ENCODE results near the gene SLC27A5. TPM values are rescaled to one million over a fixed set of nuclear protein-coding genes. Genes with fewer than 3 reads are reported as not detected.

The SLC27A5 gene
- total RNA-seq, 1 experiment from 2014 or later: 1.2 TPM

GRCh38 chr19:58466760-58467589 is 44.8 kb downstream of the SLC27A5 start, which contains the start of gene ZNF324:
Gene ZNF324, plus strand, starts transcription at chr19:58467080. Its CDS starts 2,106 bp downstream, at chr19:58469186.
- Histone ChIP-seq H2AFZ (ENCODE audit: low read length) (peak within 1 kb of the TSS; percentile 89), H3K4me1 (ENCODE audit: low read length) (peaks cover 21% of the 10 kb centered on the region), H4K20me1 (ENCODE audit: insufficient read depth, low read depth, low read length) (peaks cover 8% of the 10 kb centered on the region; the same call in 1 of the 2 replicates), H3K9me2 (replicated peaks; ENCODE audit: insufficient read depth, low read length) (no peaks in the 10 kb centered on the region), H3K9ac (ENCODE audit: low read length) (peak within 1 kb of the TSS; percentile 83), H3K4me3 (ENCODE audit: low read length) (peak within 1 kb of the TSS; percentile 77), H3K79me2 (ENCODE audit: low read length) (peaks cover 25% of the 10 kb centered on the region), H3K27me3 (ENCODE audit: low read length) (no peaks in the 10 kb centered on the region), H3K27ac (ENCODE audit: low read length) (no peak within 1 kb of the TSS), H3K4me2 (ENCODE audit: low read depth, low read length, poor library complexity, severe bottlenecking) (peak within 1 kb of the TSS; percentile 83), H3K36me3 (ENCODE audit: insufficient read depth, low read length) (no peaks in the 10 kb centered on the region; the same call in 1 of the 2 replicates), H3K9me3 (ENCODE audit: low read length) (no peaks in the 10 kb centered on the region)
- peak; percentile 100 for DNase-seq

- Histone ChIP-seq H3K9ac (ENCODE audit: low read length) (peak overlapping the region; percentile 64), H3K27ac (ENCODE audit: low read length) (no peak overlapping the region), H3K4me2 (ENCODE audit: low read depth, low read length, poor library complexity, severe bottlenecking) (peak overlapping the region; percentile 83), H3K36me3 (ENCODE audit: insufficient read depth, low read length) (no peaks in the 10 kb centered on the region; the same call in 1 of the 2 replicates), H3K27me3 (ENCODE audit: low read length) (no peaks in the 10 kb centered on the region), H3K9me2 (replicated peaks; ENCODE audit: insufficient read depth, low read length) (no peaks in the 10 kb centered on the region), H3K9me3 (ENCODE audit: low read length) (no peaks in the 10 kb centered on the region), H2AFZ (ENCODE audit: low read length) (peak overlapping the region; percentile 89), H3K4me1 (ENCODE audit: low read length) (peaks cover 21% of the 10 kb centered on the region), H4K20me1 (ENCODE audit: insufficient read depth, low read depth, low read length) (peaks cover 8% of the 10 kb centered on the region; the same call in 1 of the 2 replicates), H3K4me3 (ENCODE audit: low read length) (peak overlapping the region; percentile 77), H3K79me2 (ENCODE audit: low read length) (peaks cover 25% of the 10 kb centered on the region)
- no peak for DNase-seq
Measured at GRCh38 chr19:58466089-58466759, 45.6 kb downstream of the SLC27A5 start.

DNA sequence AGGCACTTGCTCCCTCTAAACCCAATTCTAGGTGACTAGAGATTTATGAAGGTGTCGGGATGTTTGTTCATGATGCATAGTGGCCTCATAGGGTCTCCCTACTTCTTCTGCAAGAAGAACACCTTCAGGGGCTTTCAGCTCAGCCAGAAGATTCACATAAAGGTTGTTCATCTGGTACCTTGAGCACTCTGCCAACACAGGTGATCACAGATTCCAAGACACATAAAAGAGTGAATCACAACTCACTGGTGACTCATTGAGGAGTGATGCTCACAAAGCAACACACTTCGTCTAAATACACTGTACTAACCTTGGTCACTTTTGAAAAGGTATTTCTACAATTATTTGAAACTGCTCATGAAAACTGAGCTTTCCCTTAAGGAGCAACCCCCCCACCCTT is 51.8 kb downstream of the SLC27A5 start:
- H3K27me3 ChIP-seq (ENCODE audit: low read length): no peaks in the 10 kb centered on the region
- no peak overlapping the region for H3K9ac ChIP-seq (ENCODE audit: low read length)
- no peak overlapping the region for H3K27ac ChIP-seq (ENCODE audit: low read length)
- H4K20me1 ChIP-seq (ENCODE audit: insufficient read depth, low read depth, low read length): no peaks in the 10 kb centered on the region
- H3K4me2 ChIP-seq (ENCODE audit: low read depth, low read length, poor library complexity, severe bottlenecking): no peak overlapping the region
- H3K9me3 ChIP-seq (ENCODE audit: low read length): no peaks in the 10 kb centered on the region
- no peak overlapping the region for H3K4me3 ChIP-seq (ENCODE audit: low read length)
- peaks cover 7% of the 10 kb centered on the region; the same call in 1 of the 2 replicates for H3K4me1 ChIP-seq (ENCODE audit: low read length)
- H3K79me2 ChIP-seq (ENCODE audit: low read length): no peaks in the 10 kb centered on the region
- peaks cover 4% of the 10 kb centered on the region; the same call in 1 of the 2 replicates for H3K36me3 ChIP-seq (ENCODE audit: insufficient read depth, low read length)
- no peak overlapping the region for H2AFZ ChIP-seq (ENCODE audit: low read length)
- no peaks in the 10 kb centered on the region for H3K9me2 ChIP-seq (replicated peaks; ENCODE audit: insufficient read depth, low read length)
- no peak for DNase-seq

GRCh38 chr19:58456111-58456510 is 55.7 kb downstream of the SLC27A5 start:
- DNase-seq: no peak
- Histone ChIP-seq H3K79me2 (ENCODE audit: low read length) (peaks cover 9% of the 10 kb centered on the region), H3K9me2 (replicated peaks; ENCODE audit: insufficient read depth, low read length) (no peaks in the 10 kb centered on the region), H4K20me1 (ENCODE audit: insufficient read depth, low read depth, low read length) (no peaks in the 10 kb centered on the region), H3K27me3 (ENCODE audit: low read length) (no peaks in the 10 kb centered on the region), H3K9ac (ENCODE audit: low read length) (no peak overlapping the region), H3K36me3 (ENCODE audit: insufficient read depth, low read length) (peaks cover 4% of the 10 kb centered on the region), H3K4me3 (ENCODE audit: low read length) (no peak overlapping the region), H3K4me1 (ENCODE audit: low read length) (peaks cover 5% of the 10 kb centered on the region), H3K4me2 (ENCODE audit: low read depth, low read length, poor library complexity, severe bottlenecking) (no peak overlapping the region), H2AFZ (ENCODE audit: low read length) (no peak overlapping the region), H3K27ac (ENCODE audit: low read length) (no peak overlapping the region), H3K9me3 (ENCODE audit: low read length) (no peaks in the 10 kb centered on the region)

DNA sequence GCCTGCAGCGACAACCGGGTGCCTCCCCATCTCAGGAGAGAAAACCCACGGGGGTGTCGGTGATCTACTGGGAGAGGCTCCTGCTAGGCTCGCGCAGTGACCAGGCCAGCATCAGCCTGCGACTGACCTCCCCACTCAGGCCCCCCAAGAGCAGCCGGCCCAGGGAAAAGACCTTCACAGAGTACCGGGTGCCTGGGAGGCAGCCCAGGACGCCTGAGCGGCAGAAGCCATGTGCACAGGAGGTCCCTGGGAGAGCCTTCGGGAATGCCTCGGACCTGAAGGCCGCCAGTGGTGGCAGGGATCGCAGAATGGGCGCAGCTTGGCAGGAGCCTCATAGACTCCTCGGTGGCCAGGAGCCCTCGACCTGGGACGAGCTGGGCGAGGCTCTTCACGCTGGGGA is 56.5 kb downstream of the SLC27A5 start:
- no peak overlapping the region for H3K27ac ChIP-seq (ENCODE audit: low read length)
- peaks cover 11% of the 10 kb centered on the region for H3K4me1 ChIP-seq (ENCODE audit: low read length)
- no peak overlapping the region for H3K4me3 ChIP-seq (ENCODE audit: low read length)
- no peaks in the 10 kb centered on the region for H3K27me3 ChIP-seq (ENCODE audit: low read length)
- H2AFZ ChIP-seq (ENCODE audit: low read length): no peak overlapping the region
- no peak overlapping the region for H3K9ac ChIP-seq (ENCODE audit: low read length)
- no peaks in the 10 kb centered on the region for H4K20me1 ChIP-seq (ENCODE audit: insufficient read depth, low read depth, low read length)
- peaks cover 4% of the 10 kb centered on the region for H3K36me3 ChIP-seq (ENCODE audit: insufficient read depth, low read length)
- H3K9me2 ChIP-seq (replicated peaks; ENCODE audit: insufficient read depth, low read length): no peaks in the 10 kb centered on the region
- H3K79me2 ChIP-seq (ENCODE audit: low read length): peaks cover 9% of the 10 kb centered on the region
- H3K9me3 ChIP-seq (ENCODE audit: low read length): no peaks in the 10 kb centered on the region
- no peak for DNase-seq
- H3K4me2 ChIP-seq (ENCODE audit: low read depth, low read length, poor library complexity, severe bottlenecking): no peak overlapping the region

GRCh38 chr19:58453743-58454142 is 58.0 kb downstream of the SLC27A5 start:
- H3K4me3 ChIP-seq (ENCODE audit: low read length): no peak overlapping the region
- no peak for DNase-seq
- H3K4me2 ChIP-seq (ENCODE audit: low read depth, low read length, poor library complexity, severe bottlenecking): no peak overlapping the region
- H3K79me2 ChIP-seq (ENCODE audit: low read length): peaks cover 9% of the 10 kb centered on the region
- H4K20me1 ChIP-seq (ENCODE audit: insufficient read depth, low read depth, low read length): no peaks in the 10 kb centered on the region
- H3K9me3 ChIP-seq (ENCODE audit: low read length): peaks cover 13% of the 10 kb centered on the region
- H3K27ac ChIP-seq (ENCODE audit: low read length): no peak overlapping the region
- no peak overlapping the region for H3K9ac ChIP-seq (ENCODE audit: low read length)
- peaks cover 5% of the 10 kb centered on the region; the same call in 1 of the 2 replicates for H3K27me3 ChIP-seq (ENCODE audit: low read length)
- H3K4me1 ChIP-seq (ENCODE audit: low read length): peaks cover 11% of the 10 kb centered on the region
- no peaks in the 10 kb centered on the region for H3K9me2 ChIP-seq (replicated peaks; ENCODE audit: insufficient read depth, low read length)
- H2AFZ ChIP-seq (ENCODE audit: low read length): no peak overlapping the region
- peaks cover 4% of the 10 kb centered on the region for H3K36me3 ChIP-seq (ENCODE audit: insufficient read depth, low read length)

DNA sequence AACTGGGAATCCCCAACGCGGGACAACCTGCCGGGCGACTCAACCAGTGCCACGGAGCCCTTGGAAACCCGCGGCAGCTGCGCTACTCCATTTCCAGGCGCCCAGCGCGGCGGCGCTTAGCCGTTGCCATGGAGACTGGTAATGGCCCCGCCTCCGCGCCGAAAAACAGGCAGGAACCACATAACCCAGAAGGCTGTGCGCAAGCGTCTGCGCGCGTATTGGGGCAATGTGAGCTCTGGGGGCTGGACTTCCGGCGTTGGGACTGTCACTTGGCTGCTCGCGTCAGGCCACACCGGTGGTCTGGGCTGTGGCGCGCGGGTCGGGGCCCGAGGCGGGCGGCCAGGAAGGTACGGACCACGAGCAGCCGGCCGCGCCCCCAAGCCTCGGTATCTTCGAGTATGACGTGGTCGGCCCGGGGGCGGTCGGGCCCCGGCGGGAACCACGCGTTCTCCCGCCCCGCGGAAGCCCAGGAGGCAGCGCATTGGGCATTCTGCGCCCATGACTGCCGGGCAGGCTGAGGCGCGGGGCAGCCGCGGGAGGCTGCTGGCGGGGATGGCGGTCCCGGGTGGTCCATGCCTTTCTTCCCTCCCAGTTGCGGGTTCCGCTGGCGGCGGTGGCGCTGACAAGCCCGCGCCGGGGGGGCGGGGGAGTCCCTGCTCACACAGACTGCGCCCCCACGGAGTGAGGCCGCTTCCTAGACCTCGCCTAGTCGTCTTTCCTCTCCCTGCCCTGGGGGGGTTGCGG is 60.3 kb downstream of the SLC27A5 start, which contains the start of gene ZNF324B:
ZNF324B (plus strand) TSS at position 265 of the 744 bp plus-strand sequence. CDS start 2,080 bp downstream, outside the sequence.
- peak within 1 kb of the TSS; percentile 94 for H3K4me3 ChIP-seq (ENCODE audit: low read length)
- no peaks in the 10 kb centered on the region; the same call in 1 of the 2 replicates for H3K36me3 ChIP-seq (ENCODE audit: insufficient read depth, low read length)
- H3K9me3 ChIP-seq (ENCODE audit: low read length): peaks cover 15% of the 10 kb centered on the region
- H3K9ac ChIP-seq (ENCODE audit: low read length): peak within 1 kb of the TSS; percentile 90
- peak within 1 kb of the TSS; percentile 88 for H2AFZ ChIP-seq (ENCODE audit: low read length)
- peaks cover 5% of the 10 kb centered on the region; the same call in 1 of the 2 replicates for H3K27me3 ChIP-seq (ENCODE audit: low read length)
- H3K4me2 ChIP-seq (ENCODE audit: low read depth, low read length, poor library complexity, severe bottlenecking): peak within 1 kb of the TSS; percentile 83
- no peaks in the 10 kb centered on the region for H4K20me1 ChIP-seq (ENCODE audit: insufficient read depth, low read depth, low read length)
- H3K27ac ChIP-seq (ENCODE audit: low read length): no peak within 1 kb of the TSS; the same call in 1 of the 2 replicates
- peaks cover 11% of the 10 kb centered on the region for H3K4me1 ChIP-seq (ENCODE audit: low read length)
- no peaks in the 10 kb centered on the region for H3K9me2 ChIP-seq (replicated peaks; ENCODE audit: insufficient read depth, low read length)
- peaks cover 9% of the 10 kb centered on the region for H3K79me2 ChIP-seq (ENCODE audit: low read length)
- DNase-seq: peak; percentile 100
